GM21367 (cell line): ENCODE results near the gene SGIP1.
"Not testable (repeated sequence)": the region's sequence is repeated elsewhere in the genome, so short reads cannot be mapped to it uniquely, and the experiment has no call there.

Source experiments
- ATAC-seq: cut with Tn5 transposase; IDR thresholded peaks from one replicate; pipeline ENCODE4 v1.9.1; 2021; ENCODE audit not compliant: unreplicated experiment

SGIP1 gene

DNA sequence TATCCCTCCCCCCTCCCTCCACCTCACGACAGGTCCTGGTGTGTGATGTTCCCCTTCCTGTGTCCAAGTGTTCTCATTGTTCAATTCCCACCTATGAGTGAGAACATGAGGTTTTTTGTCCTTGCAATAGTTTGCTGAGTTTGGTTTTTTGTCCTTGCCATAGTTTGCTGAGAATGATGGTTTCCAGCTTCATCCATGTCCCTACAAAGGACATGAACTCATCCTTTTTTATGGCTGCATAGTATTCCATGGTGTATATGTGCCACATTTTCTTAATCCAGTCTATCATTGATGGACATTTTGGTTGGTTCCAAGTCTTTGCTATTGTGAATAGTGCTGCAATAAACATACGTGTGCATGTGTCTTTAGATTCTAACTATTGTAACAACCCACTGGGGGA is 261.9 kb downstream of the SGIP1 start:
- not testable (repeated sequence) for ATAC-seq
